NB4 (cell line): ENCODE data around the gene DDX59.

ENCODE experiments used
- DNase-seq: peaks from one replicate; pipeline ENCODE4 v3.0.0; 2010; ENCODE audit warnings: low read depth
- H3K4me3 ChIP-seq: one replicate; pipeline ENCODE4 v1.5.1; 2011; ENCODE audit warnings: mild to moderate bottlenecking, low read depth, low read length, moderate library complexity
- MYC ChIP-seq: IDR thresholded peaks from 2 replicates; pipeline ENCODE4 v1.6.1; 2011; ENCODE audit warnings: low read depth, low read length
- POLR2A ChIP-seq: IDR thresholded peaks from 2 replicates; pipeline ENCODE4 v1.6.1; 2011; ENCODE audit warnings: mild to moderate bottlenecking; ENCODE audit not compliant: insufficient read length; ENCODE audit errors: extremely low read depth
- TF ChIP-seq, protein P1 (sequence below): IDR thresholded peaks from one replicate; pipeline ENCODE4 v1.5.1; 2012; ENCODE audit warnings: low read depth, low read length
- TF ChIP-seq, protein P2 (sequence below): IDR thresholded peaks from 2 replicates; pipeline ENCODE4 v1.6.1; 2011; ENCODE audit warnings: low read depth, low read length

Gene DDX59

DNA sequence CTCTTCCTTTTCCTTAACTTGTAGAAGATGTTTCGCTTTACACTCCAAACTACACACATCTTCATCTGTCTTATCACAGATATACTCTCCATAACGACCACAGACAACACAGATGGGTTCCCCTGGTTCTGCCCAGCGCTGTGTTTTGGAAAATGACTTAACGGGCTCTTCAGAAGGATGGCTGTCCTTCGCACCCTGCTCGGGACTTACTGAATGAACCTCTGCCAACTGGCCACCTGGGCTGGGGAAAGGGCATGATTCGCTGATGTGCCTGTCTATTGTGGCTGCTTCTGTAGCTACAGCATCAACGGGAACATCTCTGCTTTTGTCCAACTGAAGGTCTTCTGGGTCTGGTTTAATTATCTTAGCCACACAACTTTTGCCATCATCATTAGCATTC, 3.4 kb downstream of the DDX59 start:
- DNase-seq, result no peak
- TF ChIP-seq, protein P1, sequence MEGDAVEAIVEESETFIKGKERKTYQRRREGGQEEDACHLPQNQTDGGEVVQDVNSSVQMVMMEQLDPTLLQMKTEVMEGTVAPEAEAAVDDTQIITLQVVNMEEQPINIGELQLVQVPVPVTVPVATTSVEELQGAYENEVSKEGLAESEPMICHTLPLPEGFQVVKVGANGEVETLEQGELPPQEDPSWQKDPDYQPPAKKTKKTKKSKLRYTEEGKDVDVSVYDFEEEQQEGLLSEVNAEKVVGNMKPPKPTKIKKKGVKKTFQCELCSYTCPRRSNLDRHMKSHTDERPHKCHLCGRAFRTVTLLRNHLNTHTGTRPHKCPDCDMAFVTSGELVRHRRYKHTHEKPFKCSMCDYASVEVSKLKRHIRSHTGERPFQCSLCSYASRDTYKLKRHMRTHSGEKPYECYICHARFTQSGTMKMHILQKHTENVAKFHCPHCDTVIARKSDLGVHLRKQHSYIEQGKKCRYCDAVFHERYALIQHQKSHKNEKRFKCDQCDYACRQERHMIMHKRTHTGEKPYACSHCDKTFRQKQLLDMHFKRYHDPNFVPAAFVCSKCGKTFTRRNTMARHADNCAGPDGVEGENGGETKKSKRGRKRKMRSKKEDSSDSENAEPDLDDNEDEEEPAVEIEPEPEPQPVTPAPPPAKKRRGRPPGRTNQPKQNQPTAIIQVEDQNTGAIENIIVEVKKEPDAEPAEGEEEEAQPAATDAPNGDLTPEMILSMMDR, result no peak
- TF ChIP-seq, protein P2, sequence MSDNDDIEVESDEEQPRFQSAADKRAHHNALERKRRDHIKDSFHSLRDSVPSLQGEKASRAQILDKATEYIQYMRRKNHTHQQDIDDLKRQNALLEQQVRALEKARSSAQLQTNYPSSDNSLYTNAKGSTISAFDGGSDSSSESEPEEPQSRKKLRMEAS, result no peak
- TF ChIP-seq POLR2A (no peak), MYC (no peak)

DNA sequence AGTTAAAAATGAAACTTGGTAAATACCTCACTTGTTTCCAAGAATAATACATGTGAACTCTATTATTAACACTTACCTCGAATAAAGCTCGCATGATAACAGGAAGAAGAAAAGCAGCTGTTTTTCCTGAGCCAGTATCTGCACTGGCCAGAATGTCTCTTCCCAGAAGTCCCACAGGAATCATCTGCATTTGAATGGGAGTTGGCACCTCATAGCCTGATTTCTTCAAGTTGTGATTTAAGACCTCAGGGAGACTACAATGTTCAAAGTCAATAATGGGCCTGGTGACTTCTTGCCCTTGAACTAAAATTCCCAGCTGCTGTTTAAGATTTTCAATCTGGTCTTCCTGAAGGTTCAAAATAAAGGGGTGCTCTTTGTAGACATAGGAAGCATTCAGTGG, 3.8 kb downstream of the DDX59 start:
- H3K4me3 ChIP-seq, result no peak overlapping the region
- TF ChIP-seq, protein P2, result no peak
- TF ChIP-seq POLR2A, result no peak
- no peak for TF ChIP-seq MYC
- TF ChIP-seq, protein P1, result no peak
- DNase-seq, result no peak

More for the DNA sequence above, 3.4 kb downstream of the DDX59 start:
- H3K4me3 ChIP-seq, result no peak overlapping the region

DNA sequence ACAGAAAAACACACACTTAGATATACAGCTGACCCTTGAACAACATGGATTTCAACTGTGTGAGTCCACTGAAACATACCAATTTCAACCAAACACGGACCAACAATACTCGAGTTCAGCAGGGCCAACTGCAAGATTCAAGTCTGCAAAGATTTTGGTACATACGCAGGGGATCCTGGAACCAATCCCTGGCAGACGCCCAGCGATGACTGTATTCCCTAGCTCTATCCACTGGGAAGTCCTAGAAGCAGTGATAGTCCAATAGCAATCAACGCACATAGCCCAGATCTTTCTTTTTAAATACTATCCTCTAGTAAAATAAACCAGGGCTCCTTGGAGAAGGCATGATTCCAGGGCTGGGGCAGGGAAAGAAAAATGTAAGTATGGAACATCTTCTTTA, 9.0 kb downstream of the DDX59 start:
- H3K4me3 ChIP-seq, result no peak overlapping the region
- DNase-seq, result no peak
- no peak for TF ChIP-seq MYC
- TF ChIP-seq, protein P1, result no peak
- TF ChIP-seq POLR2A, result no peak
- TF ChIP-seq, protein P2, result no peak

DNA sequence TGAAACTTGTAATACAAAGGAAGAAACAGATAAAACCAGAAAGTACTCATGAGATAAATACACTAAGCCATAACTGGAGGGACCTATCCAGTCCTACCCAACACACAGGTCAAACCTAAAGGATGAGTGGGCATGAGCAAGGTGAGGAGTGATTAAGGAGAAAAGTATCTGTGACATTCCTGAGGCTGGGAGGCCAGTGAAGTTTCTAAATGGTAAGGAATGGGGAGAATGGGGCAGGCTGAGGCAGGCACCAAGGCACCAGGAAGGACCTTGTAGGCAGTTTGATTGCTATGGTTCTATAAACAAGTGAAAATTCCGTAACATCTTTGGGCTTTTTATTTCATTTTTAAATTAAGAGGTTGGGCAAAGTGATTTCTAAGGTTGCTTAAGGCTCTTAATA, 10.4 kb downstream of the DDX59 start:
- H3K4me3 ChIP-seq, result no peak overlapping the region
- no peak for DNase-seq
- TF ChIP-seq MYC, result no peak
- no peak for TF ChIP-seq POLR2A
- TF ChIP-seq, protein P1, result no peak
- TF ChIP-seq, protein P2, result no peak

GRCh38 chr1:200658037-200658818, 11.5 kb downstream of the DDX59 start:
- no peak overlapping the region for H3K4me3 ChIP-seq
- TF ChIP-seq, protein P2, result no peak
- TF ChIP-seq MYC, result no peak
- TF ChIP-seq, protein P1, result no peak
- no peak for TF ChIP-seq POLR2A
- DNase-seq, result no peak

- TF ChIP-seq MYC, result no peak
- TF ChIP-seq, protein P1, result no peak
- no peak for TF ChIP-seq POLR2A
- TF ChIP-seq, protein P2, result no peak
- no peak overlapping the region for H3K4me3 ChIP-seq
- no peak for DNase-seq
Measured at GRCh38 chr1:200654660-200655059, 15.0 kb downstream of the DDX59 start.
